ENCODE data around the gene C15orf61.

The C15orf61 gene

DNA sequence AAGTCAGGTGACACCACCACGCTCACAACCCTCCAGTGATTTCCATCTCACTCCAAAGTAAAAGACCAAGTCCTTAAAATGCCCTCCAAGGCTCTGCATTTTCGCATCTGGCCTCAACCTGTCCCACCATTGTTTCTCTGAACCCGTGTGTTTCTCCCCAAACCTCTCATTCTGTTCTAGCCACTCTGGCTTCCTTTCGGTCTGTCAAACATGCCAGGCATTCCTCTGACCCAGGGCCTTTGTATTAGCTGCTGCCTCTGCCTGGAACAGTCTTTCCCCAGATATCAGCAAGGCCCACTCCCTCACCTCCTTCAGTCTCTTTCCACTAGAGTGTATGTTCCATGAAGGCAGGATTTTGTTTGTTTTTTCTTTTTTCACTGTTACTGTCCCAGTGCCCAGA lies 37.6 kb downstream of the C15orf61 start:
- H3K4me2 ChIP-seq (ENCODE audit: insufficient read depth, low read length, poor library complexity, severe bottlenecking): no peak overlapping the region
- no peak overlapping the region for H2BK5ac ChIP-seq (ENCODE audit: low read length)
- no peak overlapping the region for H2BK15ac ChIP-seq (ENCODE audit: low read length)
- H2BK120ac ChIP-seq (ENCODE audit: low read depth, low read length): no peak overlapping the region
- no peak overlapping the region for H3K4ac ChIP-seq (ENCODE audit: low read length)
- no peak overlapping the region for H3K9ac ChIP-seq (ENCODE audit: low read depth, low read length, poor library complexity)
- no peak for DNase-seq (ENCODE audit: low spot score)
- no peak overlapping the region for H3K23ac ChIP-seq (ENCODE audit: low read depth, low read length, poor library complexity)
- no peak overlapping the region for H3K18ac ChIP-seq (ENCODE audit: low read length)
- no peak overlapping the region for H2BK12ac ChIP-seq (ENCODE audit: low read length)
- peaks cover 0 to 9% of the 10 kb centered on the region in 2 donors for H3K36me3 ChIP-seq (replicated peaks in 1 of 2; ENCODE audit: control insufficient read depth in 2 of 2, insufficient read depth in 2 of 2, low read length in 2 of 2)
- no peak overlapping the region for H4K8ac ChIP-seq (ENCODE audit: low read depth, low read length)
- no peaks in the 10 kb centered on the region for H3K27me3 ChIP-seq (ENCODE audit: control insufficient read depth in 3 of 3, insufficient read depth in 3 of 3, low read depth in 1 of 3, low read length in 3 of 3)
- H3K4me1 ChIP-seq (ENCODE audit: control insufficient read depth in 2 of 2, insufficient read depth in 1 of 2, low read depth in 1 of 2, low read length in 2 of 2): peaks cover 0 to 2% of the 10 kb centered on the region in 2 donors
- WGBS, 2 donors (ENCODE audit: extremely low coverage in 2 of 2, insufficient read length in 2 of 2, insufficient replicate concordance in 1 of 2): no CpG with 5 or more reads among the region's 4 CpGs
- H3K14ac ChIP-seq (ENCODE audit: low read length): no peak overlapping the region
- no peak overlapping the region for H4K91ac ChIP-seq (ENCODE audit: low read depth, low read length, poor library complexity)
- no peak overlapping the region for H3K27ac ChIP-seq (replicated peaks; ENCODE audit: low read length)
- no peak overlapping the region for H3K4me3 ChIP-seq (ENCODE audit: low read length in 2 of 2)
- H2AK5ac ChIP-seq (ENCODE audit: low read depth, low read length): no peak overlapping the region
- H3K9me3 ChIP-seq (replicated peaks in 1 of 2; ENCODE audit: control insufficient read depth in 2 of 2, insufficient read depth in 1 of 2, low read depth in 1 of 2, low read length in 2 of 2): peaks cover 4 to 15% of the 10 kb centered on the region in 2 donors
- H3K79me1 ChIP-seq (ENCODE audit: low read depth, low read length): no peaks in the 10 kb centered on the region
- H2AFZ ChIP-seq (ENCODE audit: low read length): no peak overlapping the region

DNA sequence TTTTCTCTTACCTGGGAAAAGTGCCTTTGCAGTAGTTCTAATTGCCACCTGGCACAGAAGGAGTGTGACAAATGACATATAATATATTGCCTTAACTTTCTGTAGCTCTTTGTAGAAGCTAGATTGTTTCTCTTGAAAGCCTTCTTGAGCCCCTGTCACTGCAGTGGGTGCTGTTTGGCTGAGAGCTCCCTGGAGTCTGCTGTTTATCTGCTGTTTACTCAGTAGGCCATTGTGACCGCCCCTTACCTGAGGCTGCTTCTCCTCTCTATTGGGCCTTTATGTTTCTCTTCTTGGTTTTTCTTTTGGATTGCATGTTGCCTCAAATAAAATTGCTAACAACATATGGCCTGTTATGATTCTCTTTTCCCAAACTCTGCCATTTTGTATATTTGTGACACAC lies 38.2 kb downstream of the C15orf61 start:
- Histone ChIP-seq H3K79me1 (ENCODE audit: low read depth, low read length) (no peaks in the 10 kb centered on the region), H3K36me3 (replicated peaks in 1 of 2; ENCODE audit: control insufficient read depth in 2 of 2, insufficient read depth in 2 of 2, low read length in 2 of 2) (peaks cover 0 to 9% of the 10 kb centered on the region in 2 donors), H3K4me1 (ENCODE audit: control insufficient read depth in 2 of 2, insufficient read depth in 1 of 2, low read depth in 1 of 2, low read length in 2 of 2) (peaks cover 2 to 6% of the 10 kb centered on the region in 2 donors), H3K4me3 (ENCODE audit: low read length in 2 of 2) (no peak overlapping the region), H3K4me2 (ENCODE audit: insufficient read depth, low read length, poor library complexity, severe bottlenecking) (no peak overlapping the region), H3K4ac (ENCODE audit: low read length) (no peak overlapping the region), H3K27me3 (ENCODE audit: control insufficient read depth in 3 of 3, insufficient read depth in 3 of 3, low read depth in 1 of 3, low read length in 3 of 3) (no peaks in the 10 kb centered on the region), H2BK120ac (ENCODE audit: low read depth, low read length) (no peak overlapping the region), H3K23ac (ENCODE audit: low read depth, low read length, poor library complexity) (no peak overlapping the region), H3K9ac (ENCODE audit: low read depth, low read length, poor library complexity) (no peak overlapping the region), H4K8ac (ENCODE audit: low read depth, low read length) (no peak overlapping the region), H4K91ac (ENCODE audit: low read depth, low read length, poor library complexity) (no peak overlapping the region), H2AFZ (ENCODE audit: low read length) (no peak overlapping the region), H3K18ac (ENCODE audit: low read length) (no peak overlapping the region), H2BK12ac (ENCODE audit: low read length) (no peak overlapping the region), H2BK15ac (ENCODE audit: low read length) (no peak overlapping the region), H2AK5ac (ENCODE audit: low read depth, low read length) (no peak overlapping the region), H3K27ac (replicated peaks; ENCODE audit: low read length) (no peak overlapping the region), H3K14ac (ENCODE audit: low read length) (no peak overlapping the region), H3K9me3 (replicated peaks in 1 of 2; ENCODE audit: control insufficient read depth in 2 of 2, insufficient read depth in 1 of 2, low read depth in 1 of 2, low read length in 2 of 2) (peaks cover 4 to 15% of the 10 kb centered on the region in 2 donors), H2BK5ac (ENCODE audit: low read length) (no peak overlapping the region)
- no peak for DNase-seq (ENCODE audit: low spot score)
- no CpG with 5 or more reads among the region's 1 CpG for WGBS, 2 donors (ENCODE audit: extremely low coverage in 2 of 2, insufficient read length in 2 of 2, insufficient replicate concordance in 1 of 2)

DNA sequence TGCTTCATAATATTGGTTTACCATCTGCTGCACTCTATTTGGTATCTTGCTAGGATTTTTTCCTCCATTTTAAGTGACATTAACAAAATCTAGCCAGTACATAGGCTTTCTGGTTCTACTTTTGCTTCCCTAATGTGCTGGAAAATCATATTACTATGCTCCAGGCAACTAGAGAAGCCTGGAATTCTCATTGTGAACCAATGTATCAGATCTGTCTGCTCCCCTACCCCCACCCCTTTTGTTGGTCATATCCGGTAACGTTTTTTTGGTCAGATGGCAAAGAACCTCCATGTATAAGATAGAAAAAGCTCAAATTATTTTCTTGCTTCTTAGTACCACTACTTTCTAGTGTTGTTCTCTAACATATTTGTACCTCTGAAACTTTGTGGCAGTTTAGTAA lies 38.6 kb downstream of the C15orf61 start:
- no peaks in the 10 kb centered on the region for H3K27me3 ChIP-seq (ENCODE audit: control insufficient read depth in 3 of 3, insufficient read depth in 3 of 3, low read depth in 1 of 3, low read length in 3 of 3)

DNA sequence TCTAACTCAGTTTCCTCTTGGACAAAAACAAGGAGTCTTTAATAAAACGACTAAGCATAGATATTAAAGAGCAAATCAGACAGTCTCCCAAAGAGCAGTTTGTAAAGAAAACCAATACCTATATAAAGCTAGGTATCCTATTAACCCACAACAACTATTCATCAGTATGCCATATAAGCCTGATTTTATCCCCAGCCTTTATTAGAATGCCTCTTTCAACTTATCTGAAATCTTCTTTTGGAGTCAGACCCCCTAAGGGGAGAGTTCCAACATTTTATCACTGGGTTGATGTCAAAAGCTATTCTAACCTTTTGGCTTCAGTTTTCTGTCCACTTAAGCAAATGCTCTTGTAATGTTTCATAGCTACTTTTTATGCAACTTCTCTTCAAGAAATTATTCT lies 39.4 kb downstream of the C15orf61 start:
- Histone ChIP-seq H3K4me2 (ENCODE audit: insufficient read depth, low read length, poor library complexity, severe bottlenecking) (no peak overlapping the region), H3K36me3 (replicated peaks in 1 of 2; ENCODE audit: control insufficient read depth in 2 of 2, insufficient read depth in 2 of 2, low read length in 2 of 2) (peaks cover 0 to 6% of the 10 kb centered on the region in 2 donors), H2AK5ac (ENCODE audit: low read depth, low read length) (no peak overlapping the region), H3K4ac (ENCODE audit: low read length) (no peak overlapping the region), H3K18ac (ENCODE audit: low read length) (no peak overlapping the region), H2BK5ac (ENCODE audit: low read length) (no peak overlapping the region), H3K4me3 (ENCODE audit: low read length in 2 of 2) (no peak overlapping the region), H3K27me3 (ENCODE audit: control insufficient read depth in 3 of 3, insufficient read depth in 3 of 3, low read depth in 1 of 3, low read length in 3 of 3) (no peaks in the 10 kb centered on the region), H4K8ac (ENCODE audit: low read depth, low read length) (no peak overlapping the region), H3K9me3 (replicated peaks in 1 of 2; ENCODE audit: control insufficient read depth in 2 of 2, insufficient read depth in 1 of 2, low read depth in 1 of 2, low read length in 2 of 2) (peaks cover 4 to 15% of the 10 kb centered on the region in 2 donors), H3K23ac (ENCODE audit: low read depth, low read length, poor library complexity) (no peak overlapping the region), H3K14ac (ENCODE audit: low read length) (no peak overlapping the region), H3K9ac (ENCODE audit: low read depth, low read length, poor library complexity) (no peak overlapping the region), H4K91ac (ENCODE audit: low read depth, low read length, poor library complexity) (no peak overlapping the region), H3K79me1 (ENCODE audit: low read depth, low read length) (no peaks in the 10 kb centered on the region), H3K27ac (replicated peaks; ENCODE audit: low read length) (no peak overlapping the region), H2BK15ac (ENCODE audit: low read length) (no peak overlapping the region), H2AFZ (ENCODE audit: low read length) (no peak overlapping the region), H3K4me1 (ENCODE audit: control insufficient read depth in 2 of 2, insufficient read depth in 1 of 2, low read depth in 1 of 2, low read length in 2 of 2) (peaks cover 2 to 12% of the 10 kb centered on the region in 2 donors), H2BK120ac (ENCODE audit: low read depth, low read length) (no peak overlapping the region), H2BK12ac (ENCODE audit: low read length) (no peak overlapping the region)
- no peak for DNase-seq (ENCODE audit: low spot score)
- whole genome bisulfite sequencing, 2 donors (ENCODE audit: extremely low coverage in 2 of 2, insufficient read length in 2 of 2, insufficient replicate concordance in 1 of 2): no CpG with 5 or more reads among the region's 1 CpG

More for the DNA sequence above, 38.6 kb downstream of the C15orf61 start:
- Histone ChIP-seq H3K9ac (ENCODE audit: low read depth, low read length, poor library complexity) (no peak overlapping the region), H2BK12ac (ENCODE audit: low read length) (no peak overlapping the region), H3K23ac (ENCODE audit: low read depth, low read length, poor library complexity) (no peak overlapping the region), H2BK120ac (ENCODE audit: low read depth, low read length) (no peak overlapping the region), H2AFZ (ENCODE audit: low read length) (no peak overlapping the region), H3K4me3 (ENCODE audit: low read length in 2 of 2) (no peak overlapping the region), H3K4ac (ENCODE audit: low read length) (no peak overlapping the region), H2BK15ac (ENCODE audit: low read length) (no peak overlapping the region), H3K27ac (replicated peaks; ENCODE audit: low read length) (no peak overlapping the region), H2BK5ac (ENCODE audit: low read length) (no peak overlapping the region), H4K91ac (ENCODE audit: low read depth, low read length, poor library complexity) (no peak overlapping the region), H3K14ac (ENCODE audit: low read length) (no peak overlapping the region), H3K18ac (ENCODE audit: low read length) (no peak overlapping the region), H3K4me2 (ENCODE audit: insufficient read depth, low read length, poor library complexity, severe bottlenecking) (no peak overlapping the region), H3K79me1 (ENCODE audit: low read depth, low read length) (no peaks in the 10 kb centered on the region), H3K9me3 (replicated peaks in 1 of 2; ENCODE audit: control insufficient read depth in 2 of 2, insufficient read depth in 1 of 2, low read depth in 1 of 2, low read length in 2 of 2) (peaks cover 4 to 15% of the 10 kb centered on the region in 2 donors), H2AK5ac (ENCODE audit: low read depth, low read length) (no peak overlapping the region), H3K4me1 (ENCODE audit: control insufficient read depth in 2 of 2, insufficient read depth in 1 of 2, low read depth in 1 of 2, low read length in 2 of 2) (peaks cover 2 to 10% of the 10 kb centered on the region in 2 donors), H4K8ac (ENCODE audit: low read depth, low read length) (no peak overlapping the region), H3K36me3 (replicated peaks in 1 of 2; ENCODE audit: control insufficient read depth in 2 of 2, insufficient read depth in 2 of 2, low read length in 2 of 2) (peaks cover 0 to 9% of the 10 kb centered on the region in 2 donors)
- no peak for DNase-seq (ENCODE audit: low spot score)
- WGBS, 2 donors (ENCODE audit: extremely low coverage in 2 of 2, insufficient read length in 2 of 2, insufficient replicate concordance in 1 of 2): no CpG with 5 or more reads among the region's 2 CpGs
